Ishikawa (cell line): ENCODE measurements around the gene CALN1.

Source experiments
- CEBPB ChIP-seq: IDR thresholded peaks from 2 replicates; pipeline ENCODE4 v1.6.1; 2012
- EGR1 ChIP-seq: IDR thresholded peaks from 2 replicates; pipeline ENCODE4 v1.6.1; 2012
- EP300 ChIP-seq: IDR thresholded peaks from 2 replicates; pipeline ENCODE4 v1.6.1; 2012; ENCODE audit warnings: borderline replicate concordance
- FOXM1 ChIP-seq: IDR thresholded peaks from 2 replicates; pipeline ENCODE4 v1.6.1; 2012; ENCODE audit warnings: low read depth, borderline replicate concordance
- MAX ChIP-seq: IDR thresholded peaks from 2 replicates; pipeline ENCODE4 v1.6.1; 2012
- NFIC ChIP-seq: IDR thresholded peaks from 2 replicates; pipeline ENCODE4 v1.6.1; 2012
- RAD21 ChIP-seq: IDR thresholded peaks from 2 replicates; pipeline ENCODE4 v1.6.1; 2012; ENCODE audit warnings: low read depth
- TAF1 ChIP-seq: IDR thresholded peaks from 2 replicates; pipeline ENCODE4 v1.6.1; 2012; ENCODE audit warnings: low read depth, mild to moderate bottlenecking

GRCh38 chr7:71996141-71996540 is 416.0 kb downstream of the CALN1 start:
- TF ChIP-seq RAD21, result no peak
- no peak for TF ChIP-seq EP300
- TF ChIP-seq NFIC, result no peak
- TF ChIP-seq CEBPB, result no peak
- no peak for TF ChIP-seq EGR1
- TF ChIP-seq FOXM1, result no peak
- no peak for TF ChIP-seq MAX
- TF ChIP-seq TAF1, result no peak
